GM21381 (cell line): ENCODE data around the gene TTLL7.

Experiments used
- ATAC-seq: cut with Tn5 transposase; IDR thresholded peaks from one replicate; pipeline ENCODE4 v1.9.1; 2021; ENCODE audit warnings: mild to moderate bottlenecking, moderate library complexity; ENCODE audit not compliant: unreplicated experiment

Gene TTLL7, protein sequence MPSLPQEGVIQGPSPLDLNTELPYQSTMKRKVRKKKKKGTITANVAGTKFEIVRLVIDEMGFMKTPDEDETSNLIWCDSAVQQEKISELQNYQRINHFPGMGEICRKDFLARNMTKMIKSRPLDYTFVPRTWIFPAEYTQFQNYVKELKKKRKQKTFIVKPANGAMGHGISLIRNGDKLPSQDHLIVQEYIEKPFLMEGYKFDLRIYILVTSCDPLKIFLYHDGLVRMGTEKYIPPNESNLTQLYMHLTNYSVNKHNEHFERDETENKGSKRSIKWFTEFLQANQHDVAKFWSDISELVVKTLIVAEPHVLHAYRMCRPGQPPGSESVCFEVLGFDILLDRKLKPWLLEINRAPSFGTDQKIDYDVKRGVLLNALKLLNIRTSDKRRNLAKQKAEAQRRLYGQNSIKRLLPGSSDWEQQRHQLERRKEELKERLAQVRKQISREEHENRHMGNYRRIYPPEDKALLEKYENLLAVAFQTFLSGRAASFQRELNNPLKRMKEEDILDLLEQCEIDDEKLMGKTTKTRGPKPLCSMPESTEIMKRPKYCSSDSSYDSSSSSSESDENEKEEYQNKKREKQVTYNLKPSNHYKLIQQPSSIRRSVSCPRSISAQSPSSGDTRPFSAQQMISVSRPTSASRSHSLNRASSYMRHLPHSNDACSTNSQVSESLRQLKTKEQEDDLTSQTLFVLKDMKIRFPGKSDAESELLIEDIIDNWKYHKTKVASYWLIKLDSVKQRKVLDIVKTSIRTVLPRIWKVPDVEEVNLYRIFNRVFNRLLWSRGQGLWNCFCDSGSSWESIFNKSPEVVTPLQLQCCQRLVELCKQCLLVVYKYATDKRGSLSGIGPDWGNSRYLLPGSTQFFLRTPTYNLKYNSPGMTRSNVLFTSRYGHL

DNA sequence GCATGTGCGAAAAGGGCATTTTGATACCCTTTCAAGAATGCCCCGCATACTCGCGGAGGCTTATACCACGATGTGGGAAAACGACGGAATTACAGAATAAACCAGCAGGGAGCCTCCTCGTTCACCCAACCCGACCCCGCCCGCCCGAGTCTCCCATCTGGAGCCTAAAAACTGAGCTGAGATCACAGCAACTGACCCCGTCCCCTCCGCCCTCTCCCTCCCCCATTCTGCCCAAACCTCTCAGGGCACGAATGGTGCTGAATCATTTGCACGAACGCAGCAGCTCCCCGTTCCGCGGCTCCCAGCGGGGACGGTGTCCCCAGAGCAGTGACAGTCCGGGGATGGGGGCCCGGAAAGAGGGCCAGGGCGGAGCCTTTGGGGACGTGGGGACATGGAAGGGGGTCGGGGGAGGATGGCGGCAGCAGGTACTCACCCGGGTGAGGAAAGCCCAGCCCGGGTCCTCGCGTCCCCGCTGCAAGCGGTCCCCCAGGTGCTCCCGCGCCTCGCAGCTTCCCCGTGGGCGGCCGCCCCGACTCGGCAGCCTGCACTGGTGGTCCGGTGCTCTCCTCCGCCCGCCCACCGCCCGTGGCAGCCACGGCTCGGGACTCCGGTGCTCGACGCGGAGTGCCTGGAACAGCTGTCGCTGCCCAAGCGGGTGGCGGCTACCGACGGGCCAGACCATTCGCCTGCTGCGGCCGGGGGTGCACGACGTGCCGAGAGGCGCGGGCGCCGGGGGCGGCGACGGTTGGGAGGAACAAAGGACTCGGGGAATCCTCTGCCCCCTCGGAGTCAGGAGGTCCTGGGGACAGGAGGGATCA, at the start of gene TTLL7:
TSS of gene TTLL7 (minus strand) at position 635 of the 818 bp plus-strand sequence. CDS start 46,921 bp downstream, outside the sequence.
- ATAC-seq, result peak; percentile 87

DNA sequence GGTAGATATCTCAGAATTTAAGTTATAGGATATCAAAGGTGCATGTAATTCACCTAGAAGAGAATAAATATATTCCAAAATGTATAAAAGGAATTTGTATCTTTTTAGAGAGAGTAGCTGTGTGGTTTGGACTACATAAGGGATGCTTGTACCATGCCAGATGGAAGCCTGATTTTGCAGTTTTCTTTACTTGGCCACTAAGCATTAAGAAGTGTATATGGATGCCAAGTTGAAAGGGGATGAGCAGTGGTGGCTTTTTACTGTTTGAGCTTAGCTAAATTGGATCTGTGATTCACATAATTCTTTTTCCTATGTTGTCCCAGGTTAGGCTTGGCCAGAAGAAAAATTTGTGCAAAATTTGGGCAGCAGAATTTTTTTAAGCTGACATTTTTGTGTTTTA, 43.5 kb upstream of the TTLL7 start:
- ATAC-seq, result no peak

DNA sequence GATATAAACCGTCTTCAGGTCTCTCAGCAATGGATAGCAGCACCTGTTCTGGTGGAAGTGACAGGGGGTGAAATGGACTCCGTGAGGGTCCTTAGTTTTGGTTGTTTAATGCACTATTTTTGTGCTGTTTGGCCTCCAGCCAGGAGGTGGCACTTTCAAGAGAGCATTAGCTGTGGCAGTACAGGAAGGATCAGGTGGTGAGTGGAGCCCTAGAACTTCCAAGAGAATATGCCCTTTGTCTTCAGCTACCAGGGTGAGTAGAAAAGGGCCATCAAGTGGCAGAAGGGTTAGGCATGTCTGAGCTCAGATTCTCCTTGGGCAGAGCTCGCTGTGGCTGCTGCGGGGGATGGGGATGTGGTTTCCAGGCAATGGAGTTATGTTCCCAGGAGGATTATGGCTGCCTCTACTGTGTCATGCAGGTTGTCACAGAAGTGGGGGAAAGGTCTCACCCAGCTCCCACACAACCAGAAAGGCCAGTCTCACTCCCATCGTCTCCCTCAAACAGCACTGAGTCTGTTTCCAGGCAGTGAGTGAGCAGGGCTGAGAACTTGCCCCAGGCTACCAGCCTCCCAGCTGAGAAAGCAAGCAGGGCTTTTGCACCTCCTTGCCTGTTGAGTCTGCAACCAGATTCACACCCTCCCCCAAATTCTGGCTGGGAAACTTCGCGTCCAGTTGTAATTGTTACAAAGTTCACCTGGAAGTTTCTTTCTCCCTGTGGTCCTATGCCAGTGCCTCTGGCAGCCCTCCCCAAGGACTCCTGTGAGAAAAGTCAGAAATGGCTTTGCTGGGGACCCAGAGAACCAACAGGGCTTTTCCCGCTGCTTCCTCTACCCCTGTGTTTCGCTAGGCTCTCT, 39.1 kb upstream of the TTLL7 start:
- ATAC-seq, result no peak

DNA sequence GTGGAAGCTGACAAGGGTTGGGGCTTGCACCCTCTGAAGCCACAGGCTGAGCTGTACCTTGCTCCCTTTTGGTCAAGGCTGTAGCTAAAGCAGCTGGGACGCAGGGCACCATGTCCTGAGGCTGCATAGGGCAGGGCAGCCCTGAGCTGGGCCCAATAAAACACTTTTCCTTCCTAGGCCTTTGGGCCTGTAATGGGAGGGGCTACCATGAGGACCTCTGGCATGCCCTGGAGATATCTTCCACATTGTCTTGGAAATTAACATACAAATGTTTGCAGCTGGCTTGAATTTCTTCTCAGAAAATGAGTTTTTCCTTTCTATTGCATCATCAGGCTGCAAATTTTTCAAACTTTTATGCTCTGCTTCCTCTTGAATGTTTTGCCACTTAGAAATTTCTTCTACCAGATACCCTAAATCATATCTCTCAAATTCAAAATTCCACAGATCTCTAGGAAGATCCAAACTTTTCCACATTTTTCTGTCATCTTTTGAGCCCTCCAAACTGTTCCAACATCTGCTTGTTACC, 32.9 kb upstream of the TTLL7 start:
- no peak for ATAC-seq

DNA sequence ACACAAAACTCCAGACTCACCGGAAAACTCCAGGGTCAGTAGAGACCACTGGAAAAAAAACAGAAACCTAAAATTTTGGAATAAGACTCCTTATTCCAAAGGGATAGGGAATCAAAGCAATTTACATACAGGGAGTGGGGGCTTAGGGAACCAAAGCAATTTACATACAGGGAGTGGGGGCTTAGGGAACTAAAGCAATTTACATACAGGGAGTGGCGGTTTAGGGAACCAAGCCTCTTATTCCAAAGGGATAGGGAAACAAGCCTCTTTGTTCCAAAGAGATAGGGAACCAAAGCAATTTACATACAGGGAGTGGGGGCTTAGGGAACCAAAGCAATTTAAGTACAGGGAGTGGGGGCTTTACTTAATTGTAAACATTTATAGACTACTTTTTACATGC, 28.4 kb upstream of the TTLL7 start:
- no peak for ATAC-seq

DNA sequence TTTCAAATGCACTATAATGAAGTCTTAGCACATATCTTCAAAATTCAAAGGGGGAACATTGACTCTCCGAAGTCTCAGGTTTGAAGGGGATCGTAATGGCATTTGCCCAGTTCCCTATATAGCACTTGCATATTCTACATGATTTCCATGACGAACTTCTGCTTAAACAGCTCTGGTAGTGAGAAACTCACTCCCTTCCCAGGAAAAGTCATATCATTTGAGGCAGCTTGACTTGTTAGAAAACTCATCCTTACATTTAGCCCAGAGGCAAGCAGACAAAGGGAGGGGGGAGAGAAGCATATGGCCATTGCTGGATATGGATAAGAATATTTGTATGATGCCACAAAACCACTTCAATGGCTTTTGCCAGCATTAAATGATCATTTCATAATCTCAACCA, 27.0 kb upstream of the TTLL7 start:
- no peak for ATAC-seq

DNA sequence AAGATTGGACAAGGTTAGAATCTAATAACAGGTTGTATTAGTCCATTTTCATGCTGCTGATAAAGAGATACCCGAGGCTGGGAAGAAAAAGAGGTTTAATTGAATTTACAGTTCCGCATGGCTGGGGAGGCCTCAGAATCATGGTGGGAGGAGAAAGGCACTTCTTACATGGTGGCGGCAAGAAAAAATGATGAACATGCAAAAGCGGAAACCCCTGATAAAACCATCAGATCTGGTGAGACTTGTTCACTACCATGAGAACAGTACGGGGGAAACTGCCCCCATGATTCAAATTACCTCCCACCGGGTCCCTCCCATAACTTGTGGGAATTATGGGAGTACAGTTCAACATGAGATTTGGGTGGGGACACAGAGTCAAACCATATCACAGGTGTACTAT, 22.9 kb upstream of the TTLL7 start:
- no peak for ATAC-seq

DNA sequence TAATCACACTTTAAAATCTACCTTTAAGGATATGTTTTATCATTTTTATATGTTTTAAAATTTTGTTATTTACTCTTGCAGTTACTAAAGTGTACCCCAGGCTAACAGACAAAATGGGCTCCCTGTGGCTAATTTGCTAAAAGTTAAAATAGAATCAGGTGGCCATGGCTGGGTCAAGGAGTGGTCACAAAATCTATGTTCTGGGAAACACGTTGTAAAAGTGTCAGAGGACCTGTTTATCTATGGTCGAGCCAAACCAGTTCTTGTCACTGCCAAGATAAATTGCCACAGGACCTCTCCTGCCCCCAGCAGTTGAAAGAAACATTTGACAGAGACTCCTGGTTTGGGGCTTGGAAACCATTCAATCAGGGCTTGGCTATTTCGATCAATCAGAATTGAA, 21.2 kb upstream of the TTLL7 start:
- ATAC-seq, result no peak

DNA sequence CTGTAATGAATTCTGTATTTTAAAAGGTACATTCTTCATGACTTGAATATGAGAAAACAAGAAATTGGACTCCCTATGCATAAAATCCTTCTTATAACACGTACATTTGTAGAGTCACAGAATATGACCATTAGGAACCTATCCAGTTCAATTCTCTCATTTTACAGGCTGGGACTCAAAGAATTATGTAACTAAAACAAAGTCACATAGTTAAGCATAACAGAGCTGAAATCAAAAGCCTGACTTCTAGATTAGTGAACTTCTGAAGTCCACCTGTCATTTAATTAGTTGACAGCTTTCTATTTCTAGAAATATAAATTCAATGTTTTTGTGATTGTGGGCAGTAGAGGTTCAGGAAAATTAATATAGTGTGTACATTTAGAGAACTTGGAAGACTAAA, 20.3 kb upstream of the TTLL7 start:
- no peak for ATAC-seq

DNA sequence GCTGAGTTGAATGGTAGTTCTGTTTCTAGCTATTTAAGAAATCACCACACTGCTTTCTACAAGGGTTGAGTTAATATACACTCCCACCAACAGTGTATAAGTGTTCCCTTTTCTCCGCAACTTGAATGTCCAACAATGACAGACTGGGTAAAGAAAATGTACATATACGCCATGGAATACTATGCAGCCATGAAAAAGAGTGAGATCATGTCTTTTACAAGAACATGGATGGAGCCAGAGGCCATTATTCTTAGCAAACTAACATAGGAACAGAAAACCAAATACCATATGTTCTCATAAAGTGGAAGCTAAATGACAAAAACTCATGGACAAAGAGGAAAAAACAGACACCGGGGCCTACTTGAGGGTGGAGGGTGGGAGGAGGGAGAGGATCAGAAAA, 14.8 kb upstream of the TTLL7 start:
- no peak for ATAC-seq

DNA sequence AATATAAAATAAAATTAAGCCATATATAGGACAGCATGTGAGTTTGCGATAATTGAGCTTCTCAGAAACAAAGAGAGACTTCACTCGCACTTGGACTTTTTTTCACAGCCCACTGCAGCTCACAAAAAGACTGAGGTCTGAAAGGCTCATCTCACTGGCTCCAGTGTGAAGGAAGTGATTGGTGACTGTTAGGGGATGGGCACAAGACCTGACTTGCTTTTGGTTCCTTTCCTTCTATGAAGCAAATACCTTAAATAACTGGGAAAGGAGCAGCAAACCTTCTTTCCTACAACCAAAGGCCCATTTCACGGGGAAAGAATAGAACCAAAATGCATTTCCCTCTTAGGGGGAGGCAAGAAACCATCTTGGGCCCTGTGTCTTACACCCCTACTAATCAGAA, 13.1 kb upstream of the TTLL7 start:
- ATAC-seq, result no peak

DNA sequence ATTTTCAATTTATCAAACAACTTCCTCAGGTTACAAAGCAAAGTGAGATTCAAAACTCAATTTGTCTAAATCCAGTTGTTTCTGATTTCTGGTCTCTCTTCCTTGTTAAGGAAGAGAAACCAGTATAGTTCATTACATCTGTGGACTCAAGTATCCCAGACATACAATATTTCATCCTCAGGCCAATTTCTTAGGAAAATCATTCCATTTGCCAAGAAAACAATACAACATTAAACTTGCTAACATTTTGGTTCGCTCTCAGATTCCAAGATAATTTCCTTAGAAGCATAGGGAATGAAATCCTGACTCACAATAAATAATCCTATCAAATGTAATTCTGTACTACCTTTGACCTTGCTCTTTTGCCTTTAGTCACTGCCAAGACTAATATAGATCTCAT, 11.2 kb upstream of the TTLL7 start:
- no peak for ATAC-seq

DNA sequence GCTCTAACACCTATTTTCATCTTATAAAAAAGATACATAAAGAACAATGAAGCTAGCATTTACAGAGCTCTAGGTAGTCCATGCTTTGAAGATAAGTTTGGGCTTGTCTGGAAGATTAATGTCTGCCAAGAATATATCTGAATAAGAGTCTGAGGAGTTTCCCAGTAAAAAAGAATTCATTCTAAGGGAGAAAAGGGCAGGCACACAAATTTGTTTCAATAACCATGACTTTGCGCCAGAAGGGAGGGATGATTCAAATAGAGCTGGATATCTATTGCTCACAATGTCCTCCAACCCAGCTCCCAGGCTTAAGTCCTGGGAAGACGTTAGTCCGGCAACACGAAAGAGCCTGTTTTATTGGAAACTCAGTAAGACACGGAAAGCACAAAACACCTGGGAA, 9.7 kb upstream of the TTLL7 start:
- no peak for ATAC-seq

DNA sequence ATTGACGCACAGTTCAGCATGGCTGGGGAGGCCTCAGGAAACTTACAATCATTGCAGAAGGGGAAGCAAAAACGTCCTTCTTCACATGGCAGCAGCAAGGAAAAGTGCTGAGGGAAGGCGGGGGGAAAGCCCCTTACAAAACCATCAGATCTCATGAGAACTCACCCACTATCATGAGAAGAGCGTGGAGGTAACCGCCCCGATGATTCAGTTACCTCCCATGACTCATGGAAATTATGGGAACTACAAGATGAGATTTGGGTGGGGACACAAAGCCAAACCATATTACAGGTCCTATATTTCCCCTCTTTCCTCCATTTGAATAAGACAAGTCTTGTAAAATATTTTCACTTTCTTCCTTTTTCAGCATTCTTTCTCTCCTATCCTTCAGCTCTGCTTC, 7.7 kb upstream of the TTLL7 start:
- no peak for ATAC-seq

DNA sequence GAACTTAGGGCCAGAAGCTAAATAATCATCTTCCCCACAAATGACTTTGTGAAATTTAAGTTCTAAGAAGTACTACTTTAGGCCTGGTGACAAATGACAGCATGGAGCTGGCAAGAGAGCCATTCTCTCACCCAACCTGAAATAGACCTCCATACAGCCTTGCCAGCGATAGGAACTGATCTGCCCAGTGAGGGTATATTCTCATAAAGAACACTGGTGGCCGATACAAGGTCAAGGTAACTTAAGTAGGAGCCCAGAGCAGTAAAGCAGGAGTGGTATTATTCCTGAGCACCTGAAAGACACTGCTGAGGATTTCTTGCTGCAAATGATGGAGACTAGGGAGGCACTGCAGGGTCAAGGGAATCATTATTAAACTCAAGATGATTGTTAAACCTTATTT, 2.6 kb upstream of the TTLL7 start:
- no peak for ATAC-seq

DNA sequence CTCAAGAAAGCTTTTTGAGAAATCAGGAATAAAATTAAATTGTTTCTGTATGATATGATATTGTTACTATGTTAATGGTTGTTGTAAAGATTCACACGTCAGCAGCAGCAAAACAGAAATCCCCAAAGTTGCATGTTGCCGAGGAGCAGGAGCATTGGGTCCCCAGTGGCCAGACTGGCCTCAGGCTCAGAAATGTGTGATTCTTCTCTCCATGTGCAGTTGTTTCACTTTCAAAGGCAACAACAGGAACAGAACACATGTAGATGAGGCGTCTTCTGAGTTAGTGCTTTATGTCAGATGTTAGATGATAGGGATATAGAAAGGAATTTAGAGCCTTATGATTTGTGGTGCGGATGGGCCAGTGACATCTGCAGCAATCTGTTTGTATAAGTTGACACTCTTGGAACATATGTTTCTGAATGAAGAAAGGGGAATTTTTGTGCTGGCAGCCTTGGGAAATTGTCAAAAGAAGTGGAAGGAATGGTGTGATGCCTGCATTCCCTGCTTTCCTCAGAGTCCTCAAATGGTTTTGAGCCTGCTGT, 2.1 kb upstream of the TTLL7 start:
- no peak for ATAC-seq

DNA sequence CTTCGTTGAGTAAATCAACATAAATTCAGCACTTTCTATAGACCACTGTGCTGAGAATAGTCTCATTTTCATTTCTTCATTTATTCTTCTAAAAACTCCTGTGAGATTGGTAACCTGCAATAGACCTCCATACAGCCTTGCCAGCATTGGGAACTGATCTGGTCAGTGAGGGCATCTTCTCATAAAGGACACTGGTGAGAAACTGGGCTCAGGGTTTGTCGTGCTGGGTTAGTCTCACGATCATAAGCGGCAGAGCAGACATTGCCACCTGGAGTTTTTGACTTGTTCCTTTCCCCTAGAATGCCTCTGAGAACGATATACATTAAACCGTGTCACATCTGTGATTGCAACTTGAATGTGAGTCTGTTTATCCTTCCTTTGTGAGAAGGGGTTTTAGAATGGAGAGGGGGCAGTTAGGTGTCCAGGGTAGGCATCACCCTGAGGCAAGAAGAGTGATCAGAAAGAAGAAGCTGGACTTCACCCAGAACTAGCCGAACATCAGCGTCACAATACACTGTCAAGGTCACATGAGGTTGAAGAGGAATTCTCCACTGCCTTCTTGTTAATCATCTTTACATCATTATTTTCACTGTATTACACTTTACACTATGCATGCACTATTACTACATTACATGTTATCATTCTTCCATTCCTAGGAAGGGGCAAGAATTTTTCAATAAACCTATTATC, 1.4 kb upstream of the TTLL7 start:
- no peak for ATAC-seq

DNA sequence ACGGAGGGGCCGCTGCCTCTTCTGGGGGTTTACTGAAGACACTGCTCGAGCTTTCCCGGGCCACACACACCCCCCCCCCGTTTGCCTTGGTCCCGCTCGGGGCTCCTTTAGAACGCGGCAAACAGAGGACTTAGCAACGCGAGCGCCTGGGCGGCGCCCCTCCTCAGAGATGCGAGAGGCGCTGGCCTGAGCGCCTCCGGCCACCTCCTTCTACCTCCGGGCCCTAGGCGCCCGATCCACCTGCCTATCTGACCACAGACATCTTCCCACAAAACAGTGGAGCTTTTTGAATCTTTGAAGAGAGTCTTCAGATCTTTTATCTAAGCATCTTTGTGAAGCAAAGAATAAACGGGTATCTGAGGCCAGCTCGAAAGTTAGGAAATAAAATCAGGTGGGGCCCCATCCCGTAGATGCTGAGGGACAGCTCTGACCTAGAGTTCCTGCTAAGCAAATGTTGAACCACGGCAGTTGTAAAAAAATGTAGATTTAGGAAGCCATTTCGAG, 436 bp upstream of the TTLL7 start:
- ATAC-seq, result peak; percentile 84

DNA sequence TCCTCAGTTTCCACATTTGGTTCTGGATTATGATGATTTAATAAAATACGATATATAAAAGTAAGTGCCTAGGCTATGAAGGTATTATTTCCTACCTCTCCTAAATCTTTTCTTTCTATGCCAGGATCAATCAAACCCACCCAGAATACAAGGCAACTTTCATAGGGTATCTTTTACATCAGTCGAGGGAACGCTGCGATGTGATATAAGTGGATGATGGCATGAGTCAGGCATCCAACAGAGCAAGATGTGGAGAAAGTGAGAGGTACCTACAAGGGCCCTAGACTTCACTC, 781 bp downstream of the TTLL7 start:
- no peak for ATAC-seq
